ENCODE measurements around the gene PMM2. TPM values are rescaled to one million over a fixed set of nuclear protein-coding genes. Genes with fewer than 3 reads are reported as not detected.
A peak's percentile ranks its signal among the peaks of the same experiment; 100 is the strongest.

PMM2 gene
- total and polyA plus RNA-seq, 2 experiments from 2014 or later = 38.2 to 60.4 TPM

- DNase-seq (ENCODE audit: low spot score) (no peak), ATAC-seq (no peak)
- no peak overlapping the region for H3K27ac Mint-ChIP-seq
- peaks cover 47% of the 10 kb centered on the region for H3F3A ChIP-seq (replicated peaks; ENCODE audit: low read depth)
- no peaks in the 10 kb centered on the region for H3K27me3 ChIP-seq (ENCODE audit: insufficient read depth)
- H3K9me3 Mint-ChIP-seq = no peaks in the 10 kb centered on the region
- peaks cover 37% of the 10 kb centered on the region for H3K27me3 Mint-ChIP-seq (ENCODE audit: insufficient read depth, low read depth, poor library complexity)
- peaks cover 47% of the 10 kb centered on the region for H3K4me1 Mint-ChIP-seq
- peaks cover 33% of the 10 kb centered on the region for H3K36me3 ChIP-seq (ENCODE audit: insufficient read depth)
- H3K79me2 ChIP-seq (replicated peaks; ENCODE audit: insufficient read depth) = peaks cover 30% of the 10 kb centered on the region
- peaks cover 26% of the 10 kb centered on the region for H4K20me1 ChIP-seq (replicated peaks; ENCODE audit: insufficient read depth)
- peaks cover 11% of the 10 kb centered on the region; the same call in 1 of the 2 replicates for H3K4me1 ChIP-seq (ENCODE audit: insufficient read depth)
- H3K36me3 Mint-ChIP-seq (ENCODE audit: low read depth) = peaks cover 96% of the 10 kb centered on the region
- H3K4me3 ChIP-seq = no peak overlapping the region
- H3K4me2 ChIP-seq = no peak overlapping the region
- no peaks in the 10 kb centered on the region for H3K9me2 ChIP-seq (ENCODE audit: insufficient read depth)
- no peak overlapping the region for H3K27ac ChIP-seq (ENCODE audit: low read depth)
- no peak overlapping the region for H2AFZ ChIP-seq
- no peak for TF ChIP-seq ZNF114 (CRISPR knock-in tag; IDR thresholded peaks at IDR 0.05)
- no peak for TF ChIP-seq ZNF462 (CRISPR knock-in tag; IDR thresholded peaks at IDR 0.05)
- peak; percentile 56 to 58 for TF ChIP-seq CTCF (conservative IDR thresholded peaks at IDR 0.05; ENCODE audit: low read depth in 2 of 2)
- TF ChIP-seq NANOG (IDR thresholded peaks at IDR 0.05; ENCODE audit: borderline replicate concordance) = no peak
- TF ChIP-seq POLR2AphosphoS5 (IDR thresholded peaks at IDR 0.05; ENCODE audit: low read depth) = peak; percentile 11; the same call in 1 of the 2 replicates
- TF ChIP-seq REST (IDR thresholded peaks at IDR 0.05; ENCODE audit: unreplicated experiment) = no peak
- H3K4me3 Mint-ChIP-seq = no peak overlapping the region
Observed at GRCh38 chr16:8855051-8855786, 57.6 kb downstream of the PMM2 start.
